Mesenchymal stem cell (in vitro differentiated cells and primary cell): ENCODE measurements around the gene GNAT1.

ENCODE experiments used
- DNase-seq: peaks from one replicate; pipeline ENCODE4 v3.0.0-alpha.2; 2013
- H2AFZ ChIP-seq: one replicate; pipeline ENCODE4 v1.6.1; 2013; ENCODE audit warnings: low read depth, mild to moderate bottlenecking, control low read depth, inconsistent platforms, low read length, moderate library complexity
- H2AK5ac ChIP-seq: 2 replicates; pipeline ENCODE4 v1.6.1; 2013; ENCODE audit warnings: low read length, moderate library complexity, mild to moderate bottlenecking, inconsistent platforms; ENCODE audit not compliant: severe bottlenecking
- H2BK120ac ChIP-seq: one replicate; pipeline ENCODE4 v1.6.1; 2013; ENCODE audit warnings: low read depth, mild to moderate bottlenecking, inconsistent platforms, low read length, moderate library complexity
- H2BK12ac ChIP-seq, 2 experiments: one replicate each; pipeline ENCODE4 v1.6.1; 2013; ENCODE audit warnings: inconsistent platforms in 2 of 2, low read length in 2 of 2, mild to moderate bottlenecking in 2 of 2, moderate library complexity in 2 of 2, control low read depth in 1 of 2
- H2BK15ac ChIP-seq: one replicate; pipeline ENCODE4 v1.6.1; 2013; ENCODE audit warnings: mild to moderate bottlenecking, low read depth, inconsistent platforms; ENCODE audit not compliant: poor library complexity, severe bottlenecking
- H2BK5ac ChIP-seq: 2 replicates; pipeline ENCODE4 v1.6.1; 2013; ENCODE audit warnings: low read depth, mild to moderate bottlenecking, low read length, control low read depth, inconsistent platforms; ENCODE audit not compliant: poor library complexity, severe bottlenecking
- H3K14ac ChIP-seq, 2 experiments: one replicate each; pipeline ENCODE4 v1.6.1; 2013; ENCODE audit warnings: inconsistent platforms in 2 of 2, low read length in 2 of 2, control low read depth in 1 of 2, mild to moderate bottlenecking in 1 of 2, moderate library complexity in 1 of 2
- H3K18ac ChIP-seq, 2 experiments: one replicate each; pipeline ENCODE4 v1.6.1; 2013; ENCODE audit warnings: inconsistent platforms in 2 of 2, low read length in 2 of 2, control low read depth in 1 of 2, low read depth in 1 of 2, mild to moderate bottlenecking in 1 of 2
- H3K23ac ChIP-seq, 2 experiments: one replicate each; pipeline ENCODE4 v1.6.1; 2013; ENCODE audit warnings: inconsistent platforms in 2 of 2, low read length in 2 of 2, mild to moderate bottlenecking in 2 of 2, moderate library complexity in 2 of 2, control low read depth in 1 of 2
- H3K27ac ChIP-seq: 2 replicates; pipeline ENCODE4 v1.5.1; 2013; ENCODE audit warnings: mild to moderate bottlenecking, moderate library complexity, low read length, control low read depth, inconsistent platforms; ENCODE audit not compliant: poor library complexity, severe bottlenecking
- H3K27me3 ChIP-seq, 2 experiments: 2 replicates each; pipeline versions ENCODE4 v1.6.1 to v1.7.0; 2013; ENCODE audit warnings: low read length in 2 of 2, mild to moderate bottlenecking in 2 of 2, moderate library complexity in 2 of 2, control low read depth in 1 of 2, inconsistent platforms in 1 of 2; ENCODE audit not compliant: control insufficient read depth in 1 of 2, insufficient read depth in 1 of 2
- H3K36me3 ChIP-seq, 2 experiments: 2 replicates each; pipeline versions ENCODE4 v1.6.1 to v1.7.0; 2013; ENCODE audit warnings: low read length in 2 of 2, control low read depth in 1 of 2, inconsistent platforms in 1 of 2, low read depth in 1 of 2, mild to moderate bottlenecking in 1 of 2; ENCODE audit not compliant: insufficient read depth in 2 of 2, control insufficient read depth in 1 of 2
- H3K4ac ChIP-seq, 2 experiments: one replicate each; pipeline ENCODE4 v1.6.1; 2013; ENCODE audit warnings: inconsistent platforms in 2 of 2, low read length in 2 of 2, mild to moderate bottlenecking in 2 of 2, moderate library complexity in 2 of 2, control low read depth in 1 of 2, low read depth in 1 of 2
- H3K4me1 ChIP-seq: 2 replicates; pipeline ENCODE4 v1.6.1; 2013; ENCODE audit warnings: low read depth, low read length, control low read depth; ENCODE audit not compliant: control insufficient read depth, insufficient read depth
- H3K4me2 ChIP-seq: 2 replicates; pipeline ENCODE4 v1.6.1; 2013; ENCODE audit warnings: low read length, mild to moderate bottlenecking, inconsistent platforms; ENCODE audit not compliant: poor library complexity, severe bottlenecking
- H3K4me3 ChIP-seq, 2 experiments: 2 replicates each; pipeline versions ENCODE4 v1.5.1 to v1.7.0; 2013; ENCODE audit warnings: low read length in 2 of 2, mild to moderate bottlenecking in 2 of 2, control low read depth in 1 of 2, low read depth in 1 of 2; ENCODE audit not compliant: insufficient read depth in 1 of 2
- H3K79me1 ChIP-seq: replicated peaks from 2 replicates; pipeline ENCODE4 v1.6.1; 2013; ENCODE audit warnings: mild to moderate bottlenecking, control low read depth, low read length, inconsistent platforms; ENCODE audit not compliant: poor library complexity, severe bottlenecking
- H3K9ac ChIP-seq: 2 replicates; pipeline ENCODE4 v1.7.0; 2013; ENCODE audit warnings: mild to moderate bottlenecking, low read length, moderate library complexity
- H3K9me3 ChIP-seq: 2 replicates; pipeline ENCODE4 v1.7.0; 2013; ENCODE audit warnings: mild to moderate bottlenecking, low read length; ENCODE audit not compliant: control insufficient read depth
- H4K8ac ChIP-seq: one replicate; pipeline ENCODE4 v1.6.1; 2013; ENCODE audit warnings: inconsistent platforms, mild to moderate bottlenecking, low read length, moderate library complexity
- H4K91ac ChIP-seq: one replicate; pipeline ENCODE4 v1.6.1; 2013; ENCODE audit warnings: mild to moderate bottlenecking, low read length, inconsistent platforms
- WGBS: methylation state at CpG from one replicate; pipeline ENCODE4 v1.1.7; 2013; ENCODE audit warnings: mixed read lengths; 5-methylcytosine and 5-hydroxymethylcytosine counted together

Gene GNAT1

GRCh38 chr3:50174517-50174895 lies 16.9 kb upstream of the GNAT1 start:
- no peaks in the 10 kb centered on the region for H3K9me3 ChIP-seq
- no peak overlapping the region for H3K18ac ChIP-seq
- H4K91ac ChIP-seq, result no peak overlapping the region
- H3K14ac ChIP-seq, result no peak overlapping the region
- no peak overlapping the region for H3K4me3 ChIP-seq
- no peak overlapping the region for H2BK5ac ChIP-seq
- H2BK12ac ChIP-seq, result no peak overlapping the region
- H3K4me2 ChIP-seq, result no peak overlapping the region
- H2AK5ac ChIP-seq, result no peak overlapping the region
- no peak overlapping the region for H2BK15ac ChIP-seq
- peaks cover 0 to 45% of the 10 kb centered on the region in 2 experiments for H3K36me3 ChIP-seq
- peaks cover 33% of the 10 kb centered on the region for H3K4me1 ChIP-seq
- no peak overlapping the region for H3K27ac ChIP-seq
- H3K79me1 ChIP-seq, result no peaks in the 10 kb centered on the region
- no peak overlapping the region for H3K23ac ChIP-seq
- H4K8ac ChIP-seq, result no peak overlapping the region
- no peak for DNase-seq
- H3K4ac ChIP-seq, result no peak overlapping the region
- no peak overlapping the region for H2AFZ ChIP-seq
- no peak overlapping the region for H2BK120ac ChIP-seq
- H3K9ac ChIP-seq, result no peak overlapping the region
- peaks cover 0 to 20% of the 10 kb centered on the region in 2 experiments for H3K27me3 ChIP-seq
- 94% methylated on average over 7 of the region's 7 CpGs for WGBS

- no peak overlapping the region for H3K14ac ChIP-seq
Measured at GRCh38 chr3:50174947-50175524, 16.4 kb upstream of the GNAT1 start.

DNA sequence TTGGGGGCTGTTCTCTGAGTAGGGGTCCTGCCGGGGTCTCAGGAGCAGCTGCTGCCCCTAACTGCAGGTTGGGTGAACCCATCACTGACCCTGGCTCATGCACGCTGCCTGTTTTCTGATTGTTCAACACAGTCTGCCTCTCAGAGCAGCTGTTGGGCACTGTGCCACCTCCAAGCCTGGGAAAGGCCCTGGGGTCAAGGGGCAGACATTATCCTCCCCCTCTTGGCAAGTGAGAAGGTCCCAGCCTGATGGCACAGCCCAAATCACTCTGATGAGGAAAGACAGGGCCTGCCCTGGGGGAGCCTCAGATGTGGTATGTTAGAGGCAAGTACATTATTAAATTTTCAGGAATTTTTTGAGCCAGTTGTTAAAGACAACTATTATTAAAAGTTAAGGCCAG lies 14.1 kb upstream of the GNAT1 start:
- H2AK5ac ChIP-seq, result peak overlapping the region; percentile 44
- H3K4me3 ChIP-seq, result no peak overlapping the region
- H3K9me3 ChIP-seq, result no peaks in the 10 kb centered on the region
- no peak overlapping the region for H3K18ac ChIP-seq
- H3K36me3 ChIP-seq, result peaks cover 0 to 40% of the 10 kb centered on the region in 2 experiments
- H2BK15ac ChIP-seq, result no peak overlapping the region
- H3K4me2 ChIP-seq, result no peak overlapping the region
- H4K91ac ChIP-seq, result no peak overlapping the region
- peaks cover 3 to 13% of the 10 kb centered on the region in 2 experiments for H3K27me3 ChIP-seq
- H2BK5ac ChIP-seq, result no peak overlapping the region
- no peak for DNase-seq
- peaks cover 16% of the 10 kb centered on the region for H3K4me1 ChIP-seq
- H2AFZ ChIP-seq, result no peak overlapping the region
- H3K23ac ChIP-seq, result no peak overlapping the region
- no peak overlapping the region for H3K27ac ChIP-seq
- no peaks in the 10 kb centered on the region for H3K79me1 ChIP-seq
- no peak overlapping the region for H4K8ac ChIP-seq
- no peak overlapping the region for H3K9ac ChIP-seq
- H2BK12ac ChIP-seq, result no peak overlapping the region
- H2BK120ac ChIP-seq, result no peak overlapping the region
- 90% methylated on average over 2 of the region's 2 CpGs for WGBS
- no peak overlapping the region for H3K4ac ChIP-seq
- no peak overlapping the region for H3K14ac ChIP-seq

More at GRCh38 chr3:50174947-50175524, 16.4 kb upstream of the GNAT1 start:
- Histone ChIP-seq H3K79me1 (no peaks in the 10 kb centered on the region), H3K4ac (no peak overlapping the region), H3K27me3 (peaks cover 0 to 16% of the 10 kb centered on the region in 2 experiments), H4K91ac (no peak overlapping the region), H2BK12ac (no peak overlapping the region), H3K4me1 (peaks cover 29% of the 10 kb centered on the region), H3K4me3 (no peak overlapping the region), H2BK120ac (no peak overlapping the region), H3K36me3 (peaks cover 0 to 45% of the 10 kb centered on the region in 2 experiments), H3K9me3 (no peaks in the 10 kb centered on the region), H2AFZ (no peak overlapping the region), H2AK5ac (no peak overlapping the region), H2BK5ac (no peak overlapping the region), H2BK15ac (no peak overlapping the region), H3K18ac (no peak overlapping the region), H3K23ac (no peak overlapping the region), H3K4me2 (no peak overlapping the region), H3K27ac (no peak overlapping the region), H4K8ac (no peak overlapping the region), H3K9ac (no peak overlapping the region)
- WGBS, result 96% methylated on average over 17 of the region's 17 CpGs
- no peak for DNase-seq

DNA sequence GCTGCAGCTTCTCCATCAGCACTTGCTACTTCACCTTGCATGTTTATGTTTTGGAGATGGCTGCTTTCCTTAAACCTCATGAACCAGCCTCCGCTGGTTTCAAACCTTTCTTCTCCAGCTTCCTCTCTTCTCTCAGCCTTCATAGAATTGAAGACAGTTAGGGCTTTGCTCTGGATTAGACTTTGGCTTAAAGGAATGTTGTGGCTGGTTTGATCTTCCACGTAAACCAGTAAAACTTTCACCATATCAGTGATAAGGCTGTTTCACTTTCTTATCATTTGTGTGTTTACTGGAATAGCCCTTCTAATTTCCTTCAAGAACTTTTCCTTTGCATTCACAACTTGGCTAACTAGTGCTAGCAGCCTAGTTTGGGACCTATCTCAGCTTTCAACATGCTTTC lies 11.7 kb upstream of the GNAT1 start:
- H4K91ac ChIP-seq, result no peak overlapping the region
- H3K9me3 ChIP-seq, result no peaks in the 10 kb centered on the region
- no peak overlapping the region for H2BK12ac ChIP-seq
- no peak overlapping the region for H3K4ac ChIP-seq
- H3K14ac ChIP-seq, result no peak overlapping the region
- no peak overlapping the region for H2BK15ac ChIP-seq
- no peak overlapping the region for H3K18ac ChIP-seq
- H3K27ac ChIP-seq, result no peak overlapping the region
- no peak overlapping the region for H2BK5ac ChIP-seq
- no peaks in the 10 kb centered on the region for H3K79me1 ChIP-seq
- 43% methylated on average over 1 of the region's 2 CpGs for WGBS
- peaks cover 7 to 25% of the 10 kb centered on the region in 2 experiments for H3K27me3 ChIP-seq
- H2AK5ac ChIP-seq, result no peak overlapping the region
- peaks cover 0 to 40% of the 10 kb centered on the region in 2 experiments for H3K36me3 ChIP-seq
- no peak overlapping the region for H2BK120ac ChIP-seq
- H3K23ac ChIP-seq, result no peak overlapping the region
- no peak overlapping the region for H3K4me3 ChIP-seq
- H4K8ac ChIP-seq, result no peak overlapping the region
- DNase-seq, result no peak
- H2AFZ ChIP-seq, result no peak overlapping the region
- H3K4me1 ChIP-seq, result peaks cover 18% of the 10 kb centered on the region
- no peak overlapping the region for H3K4me2 ChIP-seq
- no peak overlapping the region for H3K9ac ChIP-seq
